Heart left ventricle (tissue), 16 donors: Measurements from ENCODE around the gene CATSPERZ. TPM values are rescaled to one million over a fixed set of nuclear protein-coding genes. Genes with fewer than 3 reads are reported as not detected.

Experiments
- ATAC-seq, 4 donors: fragments of 200-7000 bp; cut with Tn5 transposase; one replicate each; pipeline ENCODE4 v1.9.1; 2020 to 2022; ENCODE audit warnings: moderate library complexity in 4 of 4, mild to moderate bottlenecking in 3 of 4, moderate number of reproducible peaks in 1 of 4
- DNase-seq, 5 donors: peaks; one replicate each; pipeline ENCODE4 v3.0.0-alpha.2; 2020
- H3K27ac ChIP-seq, 12 donors: fragments of 200-600 bp; sonication (generic) in 4 of 12; one replicate each; pipeline versions ENCODE4 v1.5.0 to v1.8.0; 2016 to 2022; ENCODE audit warnings: mild to moderate bottlenecking in 2 of 12
- H3K27me3 ChIP-seq, 9 donors: fragments of 200-600 bp; sonication (generic) in 2 of 9; one replicate each; pipeline versions ENCODE4 v1.5.1 to v1.8.0; 2016 to 2022; ENCODE audit warnings: mild to moderate bottlenecking in 3 of 9
- H3K36me3 ChIP-seq, 9 donors: fragments of 200-600 bp; sonication (generic) in 2 of 9; one replicate each; pipeline versions ENCODE4 v1.5.0 to v1.8.0; 2018 to 2022; ENCODE audit warnings: mild to moderate bottlenecking in 2 of 9
- H3K4me1 ChIP-seq, 12 donors: fragments of 200-600 bp; sonication (generic) in 4 of 12; one replicate each; pipeline versions ENCODE4 v1.5.0 to v1.8.0; 2016 to 2022; ENCODE audit warnings: mild to moderate bottlenecking in 3 of 12
- H3K4me3 ChIP-seq, 12 donors: fragments of 200-600 bp; sonication (generic) in 4 of 12; one replicate each; pipeline versions ENCODE4 v1.5.0 to v1.8.0; 2017 to 2022; ENCODE audit warnings: mild to moderate bottlenecking in 9 of 12, moderate library complexity in 4 of 12
- H3K9me3 ChIP-seq, 12 donors: fragments of 200-600 bp; sonication (generic) in 4 of 12; one replicate each; pipeline versions ENCODE4 v1.5.0 to v1.8.0; 2016 to 2022; ENCODE audit warnings: mild to moderate bottlenecking in 1 of 12
- POLR2A ChIP-seq, 2 donors: fragments of 450-650 bp; IDR thresholded peaks; one replicate each; pipeline ENCODE4 v1.6.1; 2017; ENCODE audit warnings: antibody characterized with exemption in 2 of 2, mild to moderate bottlenecking in 2 of 2, moderate library complexity in 2 of 2
- WGBS, 4 donors: extraction: QIAGEN DNeasy Blood & Tissue Kit in 2 of 4; methylation state at CpG; one replicate each; pipeline versions ENCODE4 v1.1.5 to v1.1.7; 2013 to 2018; 5-methylcytosine and 5-hydroxymethylcytosine counted together
- intact Hi-C, 10 donors: fragments of 100-400 bp; cut with DNase I; formaldehyde crosslinking; loops; one replicate each; pipeline versions ENCODE4 v1.11.1 to v1.14.2; 2022
- polyA plus RNA-seq, 2 donors: library from polyadenylated mRNA; stranded (reverse); fragments of 200-250 nt; gene quantifications; one replicate each; pipeline ENCODE4 v1.2.3, GENCODE V29; 2013
- total RNA-seq, 9 donors: library from RNA; depleted of rRNA in 2 of 9; stranded (reverse); fragments of >200 nt in 2 of 9; fragmentation: NEBNext Ultra II Directional in 3 of 9; extraction: Animal tissue kit (Norgen Biotek cat#: 25700) in 3 of 9; gene quantifications; one replicate each; pipeline versions ENCODE4 v1.1.0 to v1.2.4, GENCODE V29; 2016 to 2023
- TF ChIP-seq, protein P1 (sequence below), 12 donors: fragments of 200-600 bp; sonication (generic) in 4 of 12; IDR thresholded peaks; one replicate each; pipeline versions ENCODE4 v1.5.0 to v1.8.0; 2018 to 2022; ENCODE audit warnings: antibody characterized with exemption in 12 of 12, mild to moderate bottlenecking in 5 of 12
- donor health status: ischemic (EF 13 %, LVEDD 7.1; RV severe dilation, severe dysfunction).
- donor health status: healthy with polysubstance abuse.
- donor health status: DM: no; HTN: yes; CAD: no.
- donor health status: DM: no; HTN: no; CAD: no.
- donor health status: ischemic (EF 25% LVEDD 6.9; RV normal size, moderate dysfunction).
- donor health status: ischemic (EF 25% LVEDD 5.7; RV mildly dilated, moderate dysfunction).
- donor health status: healthy.
- donor health status: DM: yes; HTN: yes; CAD: no.
- donor health status: ischemic (EF 35%, LVEDD 5.7; RV mildly dilated, moderate dysfunction).
- donor health status: nonischemic (EF 11% LVEDD 7.7; RV severe dilation, severe dysfunction).
- donor health status: DM: yes; HTN: yes; CAD: no.
- donor health status: PGD.
- donor health status: ischemic (EF 29% LVEDD 5.4; RV normal size, mild dysfunction).
- donor health status: nonischemic (EF 23%, LVEDD 6.1; RV moderate dilation, normal function).

Gene CATSPERZ
- total and polyA plus RNA-seq, 11 donors: not detected

DNA sequence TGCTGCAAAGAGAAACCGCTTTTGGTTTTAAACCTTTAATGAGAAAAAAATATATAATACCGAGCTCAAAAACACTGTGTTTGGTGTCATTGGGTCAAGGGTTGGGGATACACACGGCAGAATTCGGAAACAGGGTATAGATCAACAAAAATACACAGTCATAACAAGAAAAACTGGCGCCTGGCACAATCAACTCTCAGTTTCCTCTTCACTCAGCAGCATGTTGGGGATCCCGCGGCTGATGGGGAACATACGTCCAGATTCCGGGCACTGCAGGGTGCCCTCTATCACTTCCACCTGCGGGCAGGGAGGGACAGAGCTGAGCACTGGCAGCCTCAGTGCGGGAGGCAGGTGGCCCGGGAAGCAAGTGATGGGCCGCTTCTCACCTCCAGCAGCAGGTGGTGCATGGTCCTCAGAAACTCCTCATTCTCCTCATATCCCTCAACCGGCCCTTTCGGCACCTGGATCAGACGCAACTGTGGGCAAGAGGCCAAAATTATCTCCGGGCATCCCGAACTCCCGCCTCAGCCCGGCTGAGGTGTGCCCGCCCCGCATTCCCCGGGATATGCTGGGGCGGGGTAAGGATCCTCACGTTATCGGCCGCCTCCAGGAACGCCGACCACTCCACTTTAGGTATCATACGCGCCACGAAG, 16.6 kb downstream of the CATSPERZ start:
- DNase-seq (no peak), ATAC-seq (no peak)
- TF ChIP-seq POLR2A (IDR thresholded peaks at IDR 0.05): no peak
- TF ChIP-seq, protein P1, sequence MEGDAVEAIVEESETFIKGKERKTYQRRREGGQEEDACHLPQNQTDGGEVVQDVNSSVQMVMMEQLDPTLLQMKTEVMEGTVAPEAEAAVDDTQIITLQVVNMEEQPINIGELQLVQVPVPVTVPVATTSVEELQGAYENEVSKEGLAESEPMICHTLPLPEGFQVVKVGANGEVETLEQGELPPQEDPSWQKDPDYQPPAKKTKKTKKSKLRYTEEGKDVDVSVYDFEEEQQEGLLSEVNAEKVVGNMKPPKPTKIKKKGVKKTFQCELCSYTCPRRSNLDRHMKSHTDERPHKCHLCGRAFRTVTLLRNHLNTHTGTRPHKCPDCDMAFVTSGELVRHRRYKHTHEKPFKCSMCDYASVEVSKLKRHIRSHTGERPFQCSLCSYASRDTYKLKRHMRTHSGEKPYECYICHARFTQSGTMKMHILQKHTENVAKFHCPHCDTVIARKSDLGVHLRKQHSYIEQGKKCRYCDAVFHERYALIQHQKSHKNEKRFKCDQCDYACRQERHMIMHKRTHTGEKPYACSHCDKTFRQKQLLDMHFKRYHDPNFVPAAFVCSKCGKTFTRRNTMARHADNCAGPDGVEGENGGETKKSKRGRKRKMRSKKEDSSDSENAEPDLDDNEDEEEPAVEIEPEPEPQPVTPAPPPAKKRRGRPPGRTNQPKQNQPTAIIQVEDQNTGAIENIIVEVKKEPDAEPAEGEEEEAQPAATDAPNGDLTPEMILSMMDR (IDR thresholded peaks at IDR 0.05): no peak
- Histone ChIP-seq H3K27ac (peak overlapping the region; percentile 92 to 100 (median 99)), H3K9me3 (no peaks in the 10 kb centered on the region), H3K4me3 (peak overlapping the region; percentile 69 to 99 (median 88)), H3K36me3 (peaks cover 0 to 42% (median 34%) of the 10 kb centered on the region in 9 donors), H3K27me3 (no peaks in the 10 kb centered on the region), H3K4me1 (peaks cover 0 to 53% (median 34%) of the 10 kb centered on the region in 12 donors)
- 10 to 11% (median 10%) methylated on average over 24 to 32 of the region's 32 CpGs for WGBS, 4 donors
- intact Hi-C loops: loop anchor here in 4 of 10 donors (5.0 kb wide), 2 partner anchors 36 to 41 kb away; partner anchors contain the start of gene RPS6KA4 (in 3 of the 4)

DNA sequence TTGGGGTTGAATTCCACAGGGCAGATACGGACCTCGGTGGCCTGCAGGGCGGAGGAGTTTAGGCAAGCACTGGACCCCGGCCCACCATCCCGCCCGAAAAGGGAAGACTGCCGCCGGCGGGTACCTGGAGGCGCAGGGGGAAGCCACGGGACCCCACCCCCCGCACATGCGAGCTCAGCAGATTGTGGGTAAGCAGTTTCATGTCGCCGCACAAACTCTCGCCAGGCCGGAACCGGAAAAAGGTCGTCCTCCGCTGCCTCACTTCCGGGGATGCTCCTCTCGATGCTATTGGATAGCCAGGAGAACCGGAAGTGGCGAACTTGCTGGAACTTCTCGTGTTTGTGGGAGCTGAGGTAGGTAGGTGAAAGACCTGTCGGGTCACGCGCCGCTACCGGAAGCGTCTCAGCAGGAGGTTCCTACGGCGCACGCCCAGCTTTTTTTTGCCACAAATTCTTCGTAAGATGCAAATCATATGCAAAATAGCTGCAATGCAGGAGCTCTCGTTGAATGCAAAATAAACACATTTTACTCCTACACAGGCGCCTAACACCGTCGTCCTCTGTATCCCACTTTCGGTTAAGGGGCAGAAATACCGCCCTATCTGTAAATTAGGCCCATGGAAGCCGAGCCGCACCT, 17.3 kb downstream of the CATSPERZ start, which contains the start of gene TRMT112:
TRMT112 (minus strand) TSS at position 235 of the 636 bp plus-strand sequence; CDS start at position 202, 33 bp downstream.
- peaks cover 0 to 48% (median 34%) of the 10 kb centered on the region in 9 donors for H3K36me3 ChIP-seq
- peak; percentile 80 to 91 (median 86) for ATAC-seq
- peak within 1 kb of the TSS; percentile 69 to 99 (median 88) for H3K4me3 ChIP-seq
- H3K27me3 ChIP-seq: no peaks in the 10 kb centered on the region
- intact Hi-C loops: loop anchor here in 4 of 10 donors (5.0 kb wide), 2 partner anchors 35 to 40 kb away; partner anchors contain the start of gene RPS6KA4 (in 3 of the 4)
- peak within 1 kb of the TSS; percentile 92 to 100 (median 99) for H3K27ac ChIP-seq
- WGBS, 4 donors: 0 to 1% (median 1%) methylated on average over 9 to 43 of the region's 43 CpGs
- peaks cover 0 to 50% (median 32%) of the 10 kb centered on the region in 12 donors for H3K4me1 ChIP-seq
- peak in 1 of 2 donors; percentile 70 for TF ChIP-seq POLR2A (IDR thresholded peaks at IDR 0.05)
- TF ChIP-seq, protein P1 (IDR thresholded peaks at IDR 0.05): no peak
- no peaks in the 10 kb centered on the region for H3K9me3 ChIP-seq
- DNase-seq: peak; percentile 94 to 98 (median 97)

DNA sequence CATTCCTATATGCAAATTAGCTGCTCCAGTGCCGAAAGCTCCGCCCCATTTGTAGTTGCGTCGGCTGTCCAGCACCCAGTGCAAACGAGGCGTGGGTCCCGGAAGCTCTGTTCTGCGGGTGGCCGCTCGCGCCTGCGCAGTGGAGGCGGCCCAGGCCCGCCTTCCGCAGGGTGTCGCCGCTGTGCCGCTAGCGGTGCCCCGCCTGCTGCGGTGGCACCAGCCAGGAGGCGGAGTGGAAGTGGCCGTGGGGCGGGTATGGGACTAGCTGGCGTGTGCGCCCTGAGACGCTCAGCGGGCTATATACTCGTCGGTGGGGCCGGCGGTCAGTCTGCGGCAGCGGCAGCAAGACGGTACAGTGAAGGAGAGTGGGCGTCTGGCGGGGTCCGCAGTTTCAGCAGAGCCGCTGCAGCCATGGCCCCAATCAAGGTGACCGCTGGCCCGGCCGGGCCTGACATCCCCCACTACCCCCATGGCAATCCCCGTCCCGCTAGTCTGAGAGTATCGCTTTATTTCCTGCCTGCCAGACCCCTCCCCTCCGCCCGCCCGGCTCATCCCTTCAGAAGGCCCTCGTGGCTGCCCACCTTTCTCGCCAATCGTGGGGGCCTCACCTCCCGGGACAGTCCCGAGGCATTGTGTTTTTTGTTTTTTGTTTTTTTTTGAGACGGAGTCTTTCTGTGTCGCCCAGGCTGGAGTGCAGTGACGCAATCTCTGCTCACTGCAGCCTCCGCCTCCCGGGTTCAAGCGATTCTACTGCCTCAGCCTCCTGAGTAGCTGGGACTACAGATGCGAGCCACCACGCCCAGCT, 18.0 kb downstream of the CATSPERZ start, which contains the start of gene PRDX5:
PRDX5 (plus strand) TSS at position 161 of the 805 bp plus-strand sequence; CDS start at position 256, 95 bp downstream.
- H3K9me3 ChIP-seq: no peaks in the 10 kb centered on the region
- H3K27me3 ChIP-seq: no peaks in the 10 kb centered on the region
- TF ChIP-seq POLR2A (IDR thresholded peaks at IDR 0.05): peak; percentile 65 to 89
- TF ChIP-seq, protein P1 (IDR thresholded peaks at IDR 0.05): peak in 11 of 12 donors; percentile 14 to 71 (median 46)
- peaks cover 0 to 52% (median 34%) of the 10 kb centered on the region in 9 donors for H3K36me3 ChIP-seq
- H3K27ac ChIP-seq: peak within 1 kb of the TSS; percentile 92 to 100 (median 99)
- peaks cover 0 to 43% (median 25%) of the 10 kb centered on the region in 12 donors for H3K4me1 ChIP-seq
- DNase-seq: peak; percentile 97 to 99 (median 98)
- WGBS, 4 donors: 0% methylated on average over 35 to 61 of the region's 61 CpGs
- peak within 1 kb of the TSS; percentile 69 to 99 (median 88) for H3K4me3 ChIP-seq
- ATAC-seq: peak; percentile 88 to 93 (median 90)
- intact Hi-C loops: loop anchor here in 7 of 10 donors (1.0 to 5.0 kb wide), 4 partner anchors 34 to 39 kb away; partner anchors contain the start of gene RPS6KA4 (in 3 of the 7)
